ENCODE results near the gene CDH13.

- TF ChIP-seq CTCF (IDR thresholded peaks at IDR 0.05): no peak
- no peak for TF ChIP-seq POLR2A (IDR thresholded peaks at IDR 0.05)
Observed at GRCh38 chr16:83685615-83686165, 1058.9 kb downstream of the CDH13 start.

Measured in Peyer's patch (tissue), 4 donors.